Islet of Langerhans (tissue), 1 donor: ENCODE data around the gene SMIM21.

Experiments used
- FAIRE-seq: peaks from one replicate; lab custom pipeline; 2011; peaks lifted over from hg19 to GRCh38; lab: Jason Lieb, UNC

Gene SMIM21

DNA sequence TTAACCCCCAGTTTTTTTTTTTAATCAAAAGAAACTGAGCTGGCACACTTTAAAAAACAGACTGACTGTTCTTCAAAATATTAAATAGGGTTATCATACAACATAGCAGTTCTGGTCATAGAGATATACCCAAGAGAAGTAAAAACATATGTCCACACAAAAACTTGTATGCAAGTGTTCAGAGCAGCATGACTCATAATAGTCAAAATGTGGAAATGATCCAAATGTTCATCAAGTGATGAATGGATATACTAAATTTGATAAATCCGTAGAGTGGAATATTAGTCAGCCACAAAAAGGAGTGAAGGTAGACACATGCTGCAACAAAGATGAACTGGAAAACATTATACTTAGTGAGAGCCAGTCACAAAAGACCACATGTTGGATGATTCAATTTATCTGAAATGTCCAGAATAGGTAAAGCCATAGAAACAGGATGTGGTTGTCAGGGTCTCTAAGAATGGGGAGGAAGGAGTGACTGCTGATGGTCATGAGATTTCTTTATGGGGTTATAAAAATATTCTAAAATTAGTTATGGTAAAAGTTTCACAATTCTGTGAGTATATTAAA lies 5.1 kb downstream of the SMIM21 start:
- FAIRE-seq: no peak

DNA sequence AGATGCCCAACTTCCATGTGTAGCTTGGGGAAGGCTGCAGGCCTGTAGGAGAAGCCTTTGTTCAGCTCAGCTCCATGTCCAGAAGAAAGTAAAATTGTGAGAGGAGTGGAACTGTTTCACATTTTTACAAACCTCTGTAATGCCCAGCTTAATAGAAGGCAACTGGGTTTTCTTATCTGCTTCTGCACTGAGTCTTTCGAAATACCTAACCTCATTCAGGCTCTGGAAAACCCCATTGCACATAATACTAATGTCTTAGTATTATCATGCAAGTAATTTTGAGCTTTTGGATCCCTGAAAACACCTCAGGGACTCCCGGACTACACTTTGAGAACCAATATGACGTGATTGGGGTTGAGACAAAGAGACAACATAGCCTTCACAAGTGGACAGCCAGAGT lies 5.8 kb downstream of the SMIM21 start:
- no peak for FAIRE-seq

DNA sequence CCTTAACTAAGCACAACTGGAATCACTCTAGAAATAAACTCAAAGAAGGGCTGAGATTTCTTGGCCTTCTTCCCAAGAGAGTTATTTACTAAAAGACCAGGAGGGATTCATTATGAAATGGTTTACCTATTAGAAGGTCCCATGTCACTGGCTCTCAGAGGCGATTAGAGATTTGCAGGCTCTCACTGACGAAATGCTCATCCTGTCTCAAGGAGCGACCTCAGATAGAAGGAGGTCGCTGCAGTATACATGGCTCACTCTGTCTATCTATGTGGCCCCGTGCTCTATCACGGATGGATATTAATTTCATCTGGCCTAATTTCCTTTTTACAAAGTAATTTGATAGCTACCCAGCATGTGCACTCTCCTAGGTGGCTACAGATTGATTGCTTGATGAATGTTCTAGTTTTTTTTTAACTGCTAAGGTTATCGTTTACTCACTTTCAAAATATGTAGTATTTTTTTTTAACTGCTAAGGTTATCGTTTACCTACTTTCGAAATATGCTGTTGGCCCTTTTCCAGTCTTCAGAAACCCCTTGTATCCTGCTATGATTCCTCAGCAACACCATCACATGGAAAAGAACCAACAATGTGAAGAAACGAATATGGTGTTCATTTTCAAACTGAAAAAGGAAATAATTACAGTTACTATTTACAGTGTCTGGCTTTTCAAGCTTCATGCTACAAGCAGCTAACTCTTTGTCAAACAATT lies 9.1 kb downstream of the SMIM21 start:
- FAIRE-seq: no peak

DNA sequence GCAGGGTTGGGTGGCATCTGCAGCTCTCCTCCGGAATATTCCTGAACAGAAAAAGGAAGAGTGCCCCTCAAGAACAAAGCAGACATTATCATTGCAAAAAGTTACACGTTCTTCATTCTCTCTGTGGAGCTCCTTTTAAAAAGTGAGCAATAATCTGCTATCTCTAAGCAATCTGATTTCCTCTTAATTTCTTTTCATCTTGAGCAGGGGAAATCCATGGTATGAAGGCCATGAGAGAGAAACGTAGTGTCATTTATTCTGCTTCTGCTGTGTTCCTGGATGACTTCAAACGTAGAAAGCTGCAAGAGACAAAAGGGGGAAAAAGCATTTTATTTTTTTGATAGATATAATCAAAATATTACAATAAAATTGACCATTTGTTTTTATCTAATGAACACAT lies 16.9 kb downstream of the SMIM21 start:
- no peak for FAIRE-seq

DNA sequence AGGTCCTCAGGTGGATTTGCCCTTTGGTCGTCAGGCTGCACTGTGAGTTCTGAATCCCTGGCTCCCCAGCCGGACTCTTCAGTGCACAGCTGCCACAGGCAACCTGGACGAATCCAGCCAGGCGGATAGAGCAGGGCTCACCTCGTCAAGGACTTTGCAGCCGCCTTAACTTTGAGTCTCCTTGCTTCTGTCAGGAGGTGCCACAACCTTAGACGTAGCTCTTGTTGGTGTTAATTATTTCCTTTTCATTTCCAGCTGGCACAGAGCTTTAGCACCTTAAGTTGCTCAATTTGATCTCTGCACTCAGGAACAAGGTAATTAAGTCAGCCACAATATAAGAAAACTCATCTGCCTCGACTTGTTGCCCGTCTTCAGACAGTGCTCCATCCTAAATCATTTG lies 17.7 kb downstream of the SMIM21 start:
- FAIRE-seq: no peak

DNA sequence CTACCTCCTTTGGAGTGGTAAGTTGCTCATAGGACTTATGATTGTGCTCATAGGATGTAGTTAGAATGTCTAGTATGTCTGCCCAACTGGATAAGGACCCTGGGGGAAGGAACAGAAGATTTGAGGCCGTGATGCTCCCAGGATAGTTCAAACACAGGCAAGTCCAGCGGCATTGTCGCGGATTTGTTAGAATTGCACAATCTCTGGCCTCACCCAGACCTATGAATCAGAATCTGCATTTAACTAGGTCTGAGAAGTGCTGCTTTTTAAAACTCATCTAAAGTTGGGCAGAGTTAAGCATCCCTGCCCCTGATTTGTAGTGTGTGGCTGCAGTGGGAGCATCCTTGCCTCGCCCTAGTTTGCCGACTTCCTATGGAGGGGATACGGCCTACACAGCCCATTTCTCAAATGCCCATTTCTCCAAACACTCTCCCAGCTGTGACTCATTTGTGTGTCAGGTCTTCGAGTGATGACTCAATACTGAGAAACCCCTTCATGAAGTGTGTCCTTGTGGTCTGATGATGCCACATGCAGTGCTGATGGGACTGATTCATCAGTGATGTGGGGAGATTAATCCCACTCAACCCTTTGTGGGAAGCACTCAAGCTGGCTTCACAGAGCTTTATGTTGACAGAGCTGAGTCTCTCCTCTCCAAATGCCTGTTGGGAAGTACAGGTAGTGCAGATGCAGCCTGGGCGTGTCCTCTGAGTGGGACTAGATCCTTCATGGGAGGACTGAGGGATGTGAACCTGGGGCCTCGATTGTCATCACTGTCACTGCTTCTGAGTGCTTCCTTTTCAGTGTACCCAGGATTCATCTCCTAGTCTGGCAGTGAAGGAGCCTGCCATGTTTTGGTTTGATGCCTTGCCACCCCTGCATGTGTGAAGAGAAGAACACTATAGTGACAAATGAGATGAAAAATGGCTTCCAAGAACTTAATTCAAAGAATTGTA lies 18.7 kb downstream of the SMIM21 start:
- FAIRE-seq: no peak

DNA sequence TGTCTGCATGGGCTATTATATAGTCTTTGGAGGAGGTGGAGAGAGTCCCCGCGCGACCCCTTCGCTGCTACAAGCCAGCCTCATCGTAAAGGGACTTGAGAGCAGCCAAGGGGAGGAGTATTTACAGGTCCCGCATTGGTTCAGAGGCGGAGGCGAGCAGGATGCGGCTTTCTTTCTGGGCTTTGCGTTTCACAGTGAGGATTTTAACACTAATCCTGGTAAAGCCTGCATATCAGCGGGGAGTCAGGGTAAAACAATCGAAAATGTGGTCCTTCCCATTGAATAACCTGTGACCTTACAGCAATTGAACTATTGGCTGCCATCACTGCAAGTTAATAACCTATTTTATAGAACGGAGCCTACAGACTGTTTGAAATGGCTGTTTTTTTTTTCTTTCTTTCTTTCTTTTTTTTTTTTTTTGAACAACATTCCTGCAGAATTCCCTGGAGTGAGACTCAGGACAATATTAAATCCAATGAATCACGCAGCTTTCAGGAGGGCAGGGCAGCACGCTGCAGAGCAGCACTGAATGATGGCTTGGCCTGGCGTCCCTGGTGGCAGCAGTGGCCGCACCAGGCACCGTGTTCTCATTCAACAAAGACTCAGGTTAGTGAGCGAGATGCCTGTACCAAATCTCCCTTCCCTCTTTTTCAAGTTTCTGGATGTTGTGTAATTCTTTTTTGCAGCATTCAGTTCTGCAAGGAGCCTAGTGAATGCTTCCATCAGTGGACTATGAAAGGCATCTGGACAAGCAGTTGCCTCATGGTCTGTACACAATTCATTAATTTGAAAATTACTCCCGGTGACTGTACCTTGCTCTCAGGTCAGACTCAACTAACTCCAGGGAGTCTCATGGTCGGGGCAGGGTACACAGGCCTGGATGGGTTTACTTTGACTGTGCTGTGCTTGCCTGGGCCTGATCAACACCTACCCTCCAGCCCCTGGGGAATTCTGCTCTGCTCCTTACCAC lies 19.8 kb downstream of the SMIM21 start:
- no peak for FAIRE-seq

DNA sequence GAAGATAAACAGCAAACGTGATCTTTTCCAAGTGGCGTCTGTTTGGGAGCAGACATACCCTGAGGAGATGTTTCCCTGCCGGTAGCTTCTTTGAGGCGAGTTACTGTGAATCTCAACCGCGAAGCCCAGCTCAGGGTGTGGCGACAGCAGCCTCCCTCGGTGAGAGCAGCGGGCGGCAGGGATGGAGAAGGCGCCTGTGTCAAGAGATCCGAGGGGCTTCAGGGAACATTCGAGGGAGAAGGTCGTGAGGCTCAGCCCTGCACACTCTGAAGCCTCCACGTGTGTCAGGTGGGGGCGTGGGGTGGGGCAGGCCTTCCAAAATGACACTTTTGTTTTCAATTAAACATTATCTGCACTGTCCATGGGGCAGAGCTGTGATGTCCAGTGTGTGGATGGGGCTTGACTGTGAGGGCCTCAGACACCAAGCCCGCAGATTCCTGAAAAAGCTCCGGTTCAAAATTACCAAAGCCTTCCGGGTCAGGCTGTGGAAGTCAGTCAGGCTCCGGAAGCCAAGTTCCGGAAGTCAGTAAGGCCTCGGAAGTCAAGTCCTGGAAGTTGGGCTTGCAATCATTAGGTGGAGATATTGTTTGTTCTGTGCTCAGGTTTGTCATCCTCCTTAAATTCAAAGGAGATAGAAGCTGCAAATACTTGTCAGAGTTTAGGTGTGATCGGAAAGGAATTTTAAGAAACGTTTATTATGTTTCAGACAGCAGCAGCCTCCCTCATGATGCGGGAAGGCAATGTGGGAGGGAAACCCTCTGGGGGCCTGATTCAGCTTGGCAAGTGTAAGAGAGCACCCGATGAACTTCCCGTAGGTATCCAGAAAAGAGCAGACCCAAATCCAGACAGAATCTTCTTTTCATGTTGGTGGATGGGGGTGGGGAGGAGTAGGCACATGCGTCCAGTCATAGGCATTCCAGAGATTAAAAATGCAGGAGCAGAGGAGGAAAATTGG lies 20.7 kb downstream of the SMIM21 start:
- no peak for FAIRE-seq

DNA sequence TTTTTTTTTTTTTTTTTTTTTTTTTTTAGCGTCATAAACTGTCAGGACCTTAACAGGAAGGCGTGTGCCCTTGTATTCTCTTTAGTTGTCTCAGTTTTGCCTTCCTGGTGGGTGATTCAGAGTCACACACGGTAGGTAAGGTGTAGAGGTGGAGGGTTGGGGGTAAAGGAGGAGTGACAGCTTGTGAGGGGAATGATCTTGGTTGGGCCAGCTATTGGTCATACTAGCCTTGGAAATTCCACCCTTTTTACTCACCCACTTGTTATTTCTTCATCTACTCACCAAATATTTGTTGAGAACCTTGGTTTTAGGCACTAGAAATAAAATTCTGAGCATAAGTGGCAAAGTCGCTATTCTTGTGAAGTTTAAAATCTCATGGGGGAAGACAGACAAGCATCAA lies 22.2 kb downstream of the SMIM21 start:
- no peak for FAIRE-seq

DNA sequence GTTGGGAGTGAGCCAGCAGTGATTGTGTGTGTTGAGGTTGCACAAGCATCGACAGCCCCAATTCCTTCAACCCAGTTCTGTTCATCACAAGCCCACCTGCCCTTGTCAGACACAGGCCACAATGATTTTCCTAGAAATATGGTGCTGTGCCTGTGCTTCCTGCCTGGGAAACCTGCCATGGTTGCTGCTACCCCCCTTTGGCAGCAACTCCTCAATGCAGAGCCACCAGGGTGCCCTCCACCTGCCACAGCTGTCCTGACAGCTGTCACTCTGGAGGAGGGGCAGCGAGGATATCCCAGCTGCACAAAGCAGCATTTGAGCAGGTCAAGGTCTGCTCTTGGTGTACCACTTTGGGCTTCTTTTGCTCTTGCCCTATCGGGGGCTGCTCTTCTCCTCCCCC lies 27.1 kb downstream of the SMIM21 start:
- FAIRE-seq: no peak

DNA sequence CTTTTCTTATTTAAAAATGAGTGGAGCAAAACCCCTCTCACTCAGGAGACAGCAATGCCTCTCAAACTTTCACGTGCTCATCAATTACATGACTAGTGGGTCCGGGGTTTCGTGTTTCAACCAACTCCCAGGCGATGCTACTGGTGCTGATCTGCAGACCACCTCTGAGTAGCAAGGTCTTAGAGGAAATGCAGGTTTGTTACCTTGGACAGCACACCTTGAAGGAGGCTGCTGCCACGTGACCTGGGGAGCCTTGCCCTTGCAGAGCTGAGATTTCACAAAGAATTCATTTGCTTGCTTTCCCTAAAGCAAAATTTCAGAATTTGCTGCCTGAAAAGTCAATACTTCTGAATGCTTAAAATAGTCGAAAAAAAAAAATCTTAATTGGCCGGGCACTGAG lies 32.4 kb downstream of the SMIM21 start:
- no peak for FAIRE-seq

DNA sequence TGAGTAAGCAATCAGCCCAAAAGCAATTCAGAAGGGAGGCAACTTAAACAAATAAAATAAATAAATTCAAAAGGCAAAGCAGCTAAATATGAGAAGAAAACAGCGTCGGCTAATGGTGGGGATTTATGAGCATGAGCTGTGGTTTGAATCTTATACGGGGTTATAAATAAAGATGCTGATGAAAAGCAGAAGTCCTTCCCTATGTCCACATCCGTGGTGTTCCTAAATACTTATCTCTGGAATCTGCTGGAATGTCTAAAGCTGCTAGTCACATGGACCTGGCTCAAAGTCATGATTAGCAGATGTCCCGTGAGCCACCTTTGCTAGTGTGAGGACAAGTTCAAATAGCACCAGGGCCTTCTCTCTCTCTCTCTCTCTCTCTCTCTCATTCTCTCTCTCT lies 33.8 kb downstream of the SMIM21 start:
- FAIRE-seq: no peak

DNA sequence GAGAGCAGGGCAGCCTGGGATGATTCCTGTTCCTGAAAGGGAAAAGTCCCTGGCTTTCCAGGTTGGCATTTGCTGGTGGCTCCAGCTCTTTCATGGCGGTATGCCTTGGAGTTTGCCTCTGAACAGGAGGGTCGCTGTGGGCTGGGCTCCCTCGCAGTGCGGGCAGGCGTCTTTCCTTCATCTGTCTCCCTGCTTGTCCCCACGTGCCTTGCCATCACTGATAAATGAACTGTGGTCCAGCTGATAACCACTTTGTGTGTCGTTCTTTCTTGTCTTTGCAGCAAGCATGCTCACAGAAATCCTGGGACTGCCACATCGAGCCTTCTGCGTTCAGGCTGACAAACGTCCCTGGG lies 35.3 kb downstream of the SMIM21 start:
- FAIRE-seq: no peak

DNA sequence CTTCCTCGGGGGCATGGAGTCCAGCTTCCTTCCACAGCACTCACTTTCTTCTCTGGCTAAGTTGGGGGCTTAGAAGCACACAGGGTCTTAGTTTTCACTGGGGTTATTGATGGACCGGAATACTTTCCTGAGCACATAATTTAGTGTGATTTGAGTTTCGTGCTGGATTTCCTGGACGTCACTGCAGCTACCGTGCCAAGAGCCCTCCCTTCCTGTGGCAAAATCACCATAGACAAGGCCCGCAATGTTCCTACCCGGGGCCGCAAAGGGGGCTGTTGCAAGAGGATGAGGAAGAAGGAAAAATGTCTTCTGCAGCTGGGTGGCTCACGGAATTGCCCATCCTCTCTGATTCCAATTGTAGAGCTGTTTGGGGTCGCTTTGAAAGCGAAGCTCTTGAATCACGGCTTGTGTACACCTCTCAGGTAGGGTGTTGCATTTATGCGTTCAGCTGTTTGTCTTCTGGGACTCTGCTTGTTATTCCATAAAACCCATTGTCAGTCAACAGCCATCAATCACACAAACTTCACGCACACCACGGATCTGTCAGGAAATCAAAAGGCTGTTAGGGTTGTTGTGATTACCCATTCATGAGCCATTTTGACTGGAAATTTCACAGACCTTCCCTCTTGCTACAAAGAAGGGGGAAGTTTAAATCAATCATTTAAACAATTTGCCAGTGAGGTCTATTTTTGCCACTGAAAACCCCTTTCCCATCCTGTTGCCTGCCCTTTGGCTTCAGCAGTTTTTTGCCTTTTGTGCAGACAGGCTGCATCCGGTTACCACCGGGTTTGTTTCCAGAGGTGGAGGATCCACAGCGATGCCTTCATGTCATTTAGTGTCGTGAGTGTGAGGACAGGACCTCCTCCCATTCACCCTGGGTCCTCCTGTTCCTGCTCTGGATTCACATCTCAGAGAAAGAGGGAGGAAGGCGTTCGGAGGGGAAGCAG lies 36.0 kb downstream of the SMIM21 start:
- no peak for FAIRE-seq

DNA sequence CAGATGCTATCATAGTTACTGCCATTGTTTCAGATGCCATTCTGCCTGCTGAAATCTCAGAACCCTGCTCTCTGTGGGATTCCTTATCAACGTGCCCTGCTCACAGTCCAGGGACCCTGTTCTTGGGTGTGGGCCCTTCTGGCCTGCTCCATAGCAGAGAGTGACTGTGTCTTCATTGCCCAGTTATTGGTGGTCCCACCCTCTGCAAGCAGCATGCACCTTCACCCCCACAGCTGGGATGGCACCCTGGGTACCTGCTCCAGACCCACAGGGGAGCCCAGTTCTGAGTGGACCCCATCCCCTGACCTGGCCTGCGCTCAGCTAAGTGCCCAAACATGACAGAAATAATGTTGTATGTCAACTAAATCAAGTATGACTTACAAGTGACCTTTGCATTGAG lies 36.6 kb downstream of the SMIM21 start:
- no peak for FAIRE-seq

DNA sequence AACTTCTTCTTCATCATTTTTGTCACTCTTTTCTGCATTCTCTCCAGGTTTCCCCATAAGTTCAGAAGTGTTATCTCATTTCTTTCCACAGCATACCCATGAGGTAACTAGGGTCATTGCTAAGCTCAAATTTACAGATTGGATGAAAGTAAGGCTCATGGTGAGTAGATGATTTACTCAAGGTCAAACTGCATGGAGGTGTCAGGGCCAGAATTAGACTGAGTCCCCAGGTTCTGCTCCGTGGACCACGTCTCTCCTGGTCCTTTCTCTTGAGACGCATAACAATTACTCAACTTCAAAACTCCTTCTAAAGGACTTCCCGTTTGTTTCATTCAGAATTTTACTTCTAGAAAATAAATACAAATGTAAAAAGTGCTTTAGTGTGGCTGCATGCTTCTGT lies 43.4 kb downstream of the SMIM21 start:
- no peak for FAIRE-seq

DNA sequence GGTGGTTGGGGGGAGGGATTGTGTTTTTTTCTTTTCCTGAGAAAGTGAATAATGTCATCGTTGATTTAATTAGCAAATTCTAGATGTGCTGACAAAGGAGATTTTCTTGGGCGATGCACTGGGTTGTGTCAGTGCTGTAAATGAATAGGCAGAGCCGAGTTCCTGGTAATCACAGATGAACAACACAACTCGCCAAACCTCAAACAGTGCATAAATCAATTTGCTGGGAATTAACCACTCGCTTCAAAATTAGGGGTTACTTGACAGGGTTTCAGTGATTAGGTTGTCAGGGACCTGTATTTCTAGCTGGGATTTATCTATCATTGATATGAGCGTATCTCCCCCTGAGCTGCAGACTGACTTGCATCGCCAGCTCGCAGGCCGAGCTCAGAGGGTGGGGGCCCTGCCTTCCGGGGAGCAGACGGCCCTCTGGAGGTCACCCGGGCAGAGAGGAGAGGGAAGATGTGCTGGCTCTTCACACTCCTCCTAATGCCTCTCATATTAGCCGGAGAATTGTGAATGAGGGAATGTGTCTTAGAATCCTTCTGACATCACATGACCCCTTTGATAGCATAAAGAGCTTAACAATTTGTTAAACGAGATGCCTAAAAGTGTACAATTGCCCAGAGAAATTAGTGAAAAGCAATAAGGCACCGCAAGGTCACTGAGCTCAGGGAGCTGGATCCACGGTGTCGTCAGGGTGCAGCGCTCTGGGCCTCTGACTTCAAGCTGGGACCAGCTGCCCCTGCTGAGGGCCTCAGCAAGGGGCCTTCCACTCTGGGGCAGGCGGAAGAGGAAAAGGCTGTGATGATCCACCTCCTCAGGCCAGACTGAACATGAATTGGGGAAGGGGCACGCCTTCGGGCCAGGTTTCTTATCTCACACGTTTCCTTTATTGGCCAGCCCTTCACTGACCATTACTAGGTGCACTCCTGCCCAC lies 48.9 kb downstream of the SMIM21 start:
- FAIRE-seq: no peak

DNA sequence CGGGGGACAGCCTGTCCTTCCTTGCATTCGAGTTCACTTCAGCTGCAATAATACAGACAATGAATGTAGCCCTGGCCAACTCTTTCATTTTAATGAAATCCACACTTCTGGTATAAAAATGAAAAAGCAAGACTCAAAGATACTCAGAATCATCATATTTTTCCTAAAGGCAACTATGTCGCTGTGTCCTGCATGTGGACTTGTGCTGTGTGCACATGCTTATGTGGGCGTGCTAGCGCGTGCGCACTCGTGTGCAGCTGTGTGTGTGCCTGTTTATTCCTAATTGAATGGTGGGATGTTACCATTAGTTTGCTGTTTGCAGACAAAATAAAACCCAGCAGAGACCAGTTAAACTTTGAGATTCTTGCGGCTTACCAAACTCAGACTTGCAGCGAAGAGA lies 49.6 kb downstream of the SMIM21 start:
- no peak for FAIRE-seq

DNA sequence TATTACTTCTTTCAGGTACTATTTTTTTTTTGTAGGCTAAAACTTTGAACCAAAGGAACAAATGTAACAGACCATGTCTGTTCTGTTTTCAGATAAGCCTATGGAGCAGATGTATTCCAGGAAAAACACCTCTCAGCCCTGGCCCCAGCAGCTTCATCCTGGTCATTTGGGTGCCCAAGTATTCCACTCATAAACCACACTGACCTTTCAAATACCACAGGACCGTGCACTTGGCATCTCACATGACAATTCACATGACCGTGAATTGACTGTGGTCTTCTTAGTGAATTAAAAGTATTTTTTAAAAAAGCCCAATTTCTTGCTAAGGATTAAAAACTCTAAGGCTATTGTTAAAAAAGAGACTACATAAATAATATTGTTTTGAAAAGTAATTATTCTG lies 50.2 kb downstream of the SMIM21 start:
- FAIRE-seq: no peak
